Dedifferentiated amniotic fluid mesenchymal stem cell (primary cell): ENCODE data around the gene ZNF502.

Experiments used
- DNase-seq: peaks from one replicate; pipeline ENCODE4 v3.0.0-alpha.2; 2016; ENCODE audit errors: extremely low spot score

ZNF502 gene

DNA sequence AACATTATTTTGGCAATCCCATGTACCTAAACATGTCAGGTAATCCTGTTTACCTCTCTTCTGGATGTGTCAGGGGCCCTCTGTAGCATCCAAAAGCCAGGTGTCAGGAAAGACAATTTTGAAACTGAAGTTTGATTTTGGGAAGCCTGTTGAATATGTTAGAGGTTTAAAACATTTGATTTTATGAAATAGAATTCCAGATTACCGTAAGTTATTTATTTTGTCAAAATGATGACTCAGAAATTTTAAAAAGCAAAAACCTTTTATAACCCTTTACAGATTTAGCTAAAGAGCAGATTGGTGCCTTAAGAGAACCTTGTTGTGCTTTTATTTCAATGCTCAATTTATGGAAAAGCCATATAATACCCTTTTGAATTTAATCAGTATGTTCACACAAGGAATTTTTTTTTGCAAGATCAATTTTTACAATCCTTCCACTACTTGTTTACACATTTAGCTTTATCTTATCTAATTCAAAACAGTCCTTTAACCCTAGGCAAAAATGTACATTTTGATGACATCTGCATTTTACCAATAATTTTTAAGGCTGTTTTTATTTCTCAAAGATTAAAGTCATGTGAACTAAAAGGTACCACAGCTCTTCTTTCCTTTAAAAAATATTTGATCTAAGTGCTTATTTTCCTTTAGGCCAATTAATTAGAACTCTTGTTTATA is 59.1 kb downstream of the ZNF502 start:
- no peak for DNase-seq

DNA sequence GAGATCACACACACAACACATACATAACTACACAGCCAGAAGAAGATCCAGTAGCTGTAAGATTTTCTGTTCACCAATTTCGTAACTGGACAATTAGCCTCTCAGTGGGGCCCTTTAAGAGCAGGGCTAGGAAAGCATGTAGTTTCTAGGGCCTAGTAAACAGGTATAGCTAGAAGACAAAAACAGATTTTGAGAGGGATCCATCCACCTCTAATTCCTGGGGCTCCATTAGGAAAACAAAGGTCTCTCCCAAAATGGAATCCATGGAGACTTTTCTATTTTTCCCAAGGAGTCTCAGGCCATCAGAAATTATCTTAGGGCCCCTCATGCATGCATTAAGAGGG is 59.6 kb downstream of the ZNF502 start:
- no peak for DNase-seq
